ENCODE results near the gene ZNF658.
"Not testable (repeated sequence)": the region's sequence is repeated elsewhere in the genome, so short reads cannot be mapped to it uniquely, and the experiment has no call there.

ZNF658 gene

GRCh38 chr9:66900490-66901131 lies at the start of gene ZNF658:
Gene ZNF658 (plus strand): TSS chr9:66900725. CDS start chr9:66903562, 2,837 bp downstream.
- peak; percentile 72 to 98 (median 87) for DNase-seq

GRCh38 chr9:66861732-66862131 lies 38.8 kb upstream of the ZNF658 start:
- DNase-seq; intact Hi-C loops (cut with DNase I): not testable (repeated sequence)

More at GRCh38 chr9:66900490-66901131, at the start of gene ZNF658:
- intact Hi-C loops (cut with DNase I): not testable (repeated sequence)

DNA sequence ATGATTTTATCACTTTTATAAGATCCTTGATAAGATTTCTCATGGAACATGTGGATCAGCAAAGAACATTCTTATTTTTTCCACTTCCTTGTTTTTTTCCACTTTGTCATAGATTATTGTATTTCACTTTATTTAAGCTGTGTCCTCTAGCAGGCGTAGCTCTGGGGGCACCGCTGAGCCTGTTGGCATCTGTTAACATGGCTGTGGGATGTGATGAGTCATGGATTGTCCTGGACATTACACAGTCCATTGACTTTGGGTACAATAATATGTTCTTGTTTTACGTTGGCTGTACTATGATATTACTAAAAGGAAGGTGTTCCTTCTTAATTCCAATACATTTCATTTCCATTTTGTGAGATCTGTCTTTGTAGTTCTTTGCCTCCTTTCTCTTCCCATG lies 31.9 kb upstream of the ZNF658 start:
- DNase-seq: not testable (repeated sequence)

DNA sequence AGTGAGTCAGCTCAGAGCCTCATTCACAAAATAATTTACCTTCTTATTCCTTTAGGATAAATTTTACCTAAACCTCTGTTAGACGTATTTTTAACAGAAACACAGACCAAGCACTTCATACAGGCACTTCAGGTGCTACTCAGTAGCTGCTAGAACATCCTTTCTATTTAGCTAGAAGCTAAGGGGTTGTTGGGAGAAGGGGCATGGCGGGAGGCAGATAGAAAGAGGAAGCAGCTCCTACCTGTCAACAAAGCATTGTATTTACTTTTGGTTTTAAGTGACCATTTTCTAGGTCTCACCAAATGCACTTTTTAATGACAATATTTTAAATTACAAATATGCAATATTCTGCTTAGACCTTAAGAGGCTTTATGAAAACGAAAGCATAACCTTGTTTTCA lies 19.9 kb upstream of the ZNF658 start:
- intact Hi-C loops (cut with DNase I): not testable (repeated sequence)

More for the DNA sequence above, 31.9 kb upstream of the ZNF658 start:
- intact Hi-C loops (cut with DNase I): not testable (repeated sequence)

GRCh38 chr9:66881847-66882246 lies 18.7 kb upstream of the ZNF658 start:
- DNase-seq; intact Hi-C loops (cut with DNase I): not testable (repeated sequence)

More for the DNA sequence above, 19.9 kb upstream of the ZNF658 start:
- not testable (repeated sequence) for DNase-seq

DNA sequence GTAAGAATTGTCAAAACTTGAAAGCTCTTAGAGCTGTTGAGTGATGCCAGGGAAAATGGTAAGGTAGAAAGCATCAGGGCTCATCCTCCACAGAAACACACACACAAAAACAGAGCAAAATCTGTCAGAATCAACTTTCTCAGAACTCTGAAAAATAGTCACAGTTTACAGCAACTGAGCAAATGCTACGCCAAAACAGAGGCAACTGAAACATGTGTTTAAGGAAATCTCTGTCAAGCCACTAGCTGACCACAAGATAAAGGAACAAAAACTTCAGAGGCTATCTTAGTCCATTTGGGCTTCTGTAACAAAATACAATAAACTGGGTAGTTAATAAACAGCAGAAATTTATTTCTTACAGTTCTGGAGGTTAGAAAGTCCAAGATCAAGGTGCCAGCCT lies 10.2 kb upstream of the ZNF658 start:
- DNase-seq; intact Hi-C loops (cut with DNase I): not testable (repeated sequence)

- intact Hi-C loops (cut with DNase I); DNase-seq: not testable (repeated sequence)
Observed at GRCh38 chr9:66901141-66901540, 616 bp downstream of the ZNF658 start.

DNA sequence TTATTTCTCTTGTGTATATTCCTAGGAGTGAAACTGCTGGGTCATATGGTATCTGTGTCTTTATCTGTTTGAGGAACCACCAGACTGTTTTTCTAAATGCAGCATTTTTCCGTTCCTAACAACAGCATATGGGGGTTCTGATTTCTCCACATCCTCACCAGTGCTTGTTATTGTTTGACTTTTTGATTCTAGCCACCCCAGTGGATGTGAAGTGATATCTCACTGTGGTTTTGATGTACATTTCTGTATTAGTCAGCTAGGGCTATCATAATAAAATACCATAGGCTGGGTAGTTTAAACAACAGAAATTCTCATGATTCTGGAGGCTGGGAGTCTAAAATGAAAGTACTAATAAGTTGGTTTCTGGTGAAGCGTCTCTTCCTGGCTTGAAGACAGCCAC lies 9.0 kb downstream of the ZNF658 start:
- DNase-seq; intact Hi-C loops (cut with DNase I): not testable (repeated sequence)

- DNase-seq; intact Hi-C loops (cut with DNase I): not testable (repeated sequence)
Observed at GRCh38 chr9:66920072-66920471, 19.5 kb downstream of the ZNF658 start.

DNA sequence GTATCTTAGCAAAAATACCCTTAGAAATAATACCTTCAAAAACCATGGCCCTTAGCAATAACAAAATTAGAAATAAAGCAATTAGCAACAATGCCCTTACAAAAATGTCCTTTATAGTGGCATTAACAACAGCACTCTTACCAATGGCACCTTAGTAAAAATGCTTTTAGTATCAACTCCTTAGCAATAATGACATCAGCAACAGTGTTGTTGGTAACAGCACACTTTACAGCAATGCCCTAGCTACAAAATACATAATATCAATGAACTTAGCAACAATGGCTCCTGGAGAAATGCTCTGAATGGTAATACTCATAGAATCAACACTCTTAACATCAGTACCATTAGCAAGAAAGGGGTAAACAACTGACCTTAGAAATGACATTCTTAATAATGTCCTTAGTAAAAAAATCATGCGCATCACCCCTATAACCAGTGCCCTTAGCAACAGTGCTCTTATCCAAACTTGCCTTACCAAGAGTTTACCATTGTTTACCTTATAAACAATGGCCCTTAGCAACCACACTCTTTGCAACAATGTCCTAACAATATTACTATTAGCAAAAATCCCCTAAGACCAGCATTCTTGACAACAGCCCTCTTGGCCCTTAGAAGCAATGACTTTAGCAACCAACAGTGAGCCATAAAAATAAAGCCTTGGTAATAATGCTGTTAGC lies 35.8 kb downstream of the ZNF658 start:
- intact Hi-C loops (cut with DNase I); DNase-seq: not testable (repeated sequence)

GRCh38 chr9:66937662-66938061 lies 37.1 kb downstream of the ZNF658 start:
- DNase-seq; intact Hi-C loops (cut with DNase I): not testable (repeated sequence)

- DNase-seq; intact Hi-C loops (cut with DNase I): not testable (repeated sequence)
Observed at GRCh38 chr9:66938322-66938721, 37.8 kb downstream of the ZNF658 start.

GRCh38 chr9:66939878-66940830 lies 39.6 kb downstream of the ZNF658 start:
- DNase-seq; intact Hi-C loops (cut with DNase I): not testable (repeated sequence)

GRCh38 chr9:66942400-66943155 lies 42.1 kb downstream of the ZNF658 start:
- intact Hi-C loops (cut with DNase I); DNase-seq: not testable (repeated sequence)

DNA sequence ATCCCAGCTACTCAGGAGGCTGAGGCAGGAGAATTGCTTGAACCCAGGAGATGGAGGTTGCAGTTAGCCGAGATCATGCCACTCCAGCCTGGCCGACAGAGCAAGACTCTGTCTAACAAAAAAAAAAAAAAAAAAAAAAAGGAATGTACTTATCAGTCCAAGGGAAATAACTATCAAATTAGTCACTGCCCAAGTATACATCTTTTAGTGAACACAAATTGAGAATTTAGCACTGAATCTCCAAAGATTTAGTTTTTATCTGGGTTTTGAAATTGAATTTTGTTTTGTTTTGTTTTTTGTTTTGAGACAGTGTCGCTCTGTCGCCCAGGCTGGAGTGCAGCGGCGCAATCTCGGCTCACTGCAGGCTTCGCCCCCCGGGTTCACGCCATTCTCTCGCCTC lies 52.1 kb downstream of the ZNF658 start:
- intact Hi-C loops (cut with DNase I): not testable (repeated sequence)
- DNase-seq: peak in 1 of 10 donors; percentile 25
